HFFc6 (cell line): ENCODE measurements around the gene TTC24. TPM values are rescaled to one million over a fixed set of nuclear protein-coding genes. Genes with fewer than 3 reads are reported as not detected.

Experiments
- DNase-seq: peaks from one replicate; pipeline ENCODE4 v3.0.0-alpha.2; 2018
- H3K27ac Mint-ChIP-seq: 2 replicates; pipeline ENCODE4 v1.8.0; 2020; ENCODE audit warnings: mild to moderate bottlenecking, mixed read lengths
- H3K27me3 Mint-ChIP-seq: 2 replicates; pipeline ENCODE4 v1.8.0; 2021; ENCODE audit warnings: mild to moderate bottlenecking, moderate library complexity, mixed read lengths; ENCODE audit not compliant: insufficient read depth
- H3K36me3 Mint-ChIP-seq: 2 replicates; pipeline ENCODE4 v1.8.0; 2021; ENCODE audit warnings: low read depth, mixed read lengths
- H3K4me1 Mint-ChIP-seq: 2 replicates; pipeline ENCODE4 v1.8.0; 2020; ENCODE audit warnings: low read depth, mixed read lengths
- H3K4me3 Mint-ChIP-seq: 2 replicates; pipeline ENCODE4 v1.8.0; 2020; ENCODE audit warnings: mild to moderate bottlenecking, moderate library complexity, mixed read lengths
- H3K9me3 Mint-ChIP-seq: 2 replicates; pipeline ENCODE4 v1.8.0; 2020; ENCODE audit warnings: mild to moderate bottlenecking, mixed read lengths
- CTCF ChIP-seq: fragments of 200-600 bp; sonication (generic); IDR thresholded peaks from 2 replicates; pipeline ENCODE4 v1.5.0; 2021; ENCODE audit warnings: antibody characterized with exemption, mild to moderate bottlenecking
- total RNA-seq, 6 experiments: library from RNA; stranded (reverse); fragmentation: NEBNext Ultra II Directional; extraction: Animal tissue kit (Norgen Biotek cat#: 25700); gene quantifications; 2 replicates in 1 of 6; 3 replicates in 5 of 6; pipeline ENCODE4 v1.2.3, GENCODE V29; 2021

Gene TTC24
- total RNA-seq, 6 experiments from 2014 or later: not detected

GRCh38 chr1:156591432-156592157 lies 12.1 kb downstream of the TTC24 start, which contains the start of gene NAXE:
NAXE (plus strand) TSS chr1:156591776; CDS start chr1:156591805, 29 bp downstream.
- DNase-seq: peak; percentile 55
- no peak for TF ChIP-seq CTCF
- no peaks in the 10 kb centered on the region for H3K27me3 Mint-ChIP-seq
- no peaks in the 10 kb centered on the region for H3K9me3 Mint-ChIP-seq
- peak within 1 kb of the TSS; percentile 89 for H3K4me3 Mint-ChIP-seq
- peak within 1 kb of the TSS; percentile 89 for H3K27ac Mint-ChIP-seq
- H3K4me1 Mint-ChIP-seq: peaks cover 16% of the 10 kb centered on the region
- H3K36me3 Mint-ChIP-seq: peaks cover 11% of the 10 kb centered on the region; the same call in 1 of the 2 replicates

- Mint-ChIP-seq H3K27ac (peak overlapping the region; percentile 48), H3K9me3 (no peaks in the 10 kb centered on the region), H3K4me3 (peak overlapping the region; percentile 89), H3K36me3 (peaks cover 11% of the 10 kb centered on the region; the same call in 1 of the 2 replicates), H3K4me1 (peaks cover 16% of the 10 kb centered on the region), H3K27me3 (no peaks in the 10 kb centered on the region; the same call in 1 of the 2 replicates)
- TF ChIP-seq CTCF: no peak
- DNase-seq: no peak
Measured at GRCh38 chr1:156592158-156592909, 12.8 kb downstream of the TTC24 start.

GRCh38 chr1:156592910-156593660 lies 13.6 kb downstream of the TTC24 start:
- Mint-ChIP-seq H3K9me3 (no peaks in the 10 kb centered on the region), H3K27me3 (no peaks in the 10 kb centered on the region; the same call in 1 of the 2 replicates), H3K4me3 (peak overlapping the region; percentile 89), H3K36me3 (peaks cover 11% of the 10 kb centered on the region; the same call in 1 of the 2 replicates), H3K4me1 (peaks cover 16% of the 10 kb centered on the region), H3K27ac (peak overlapping the region; percentile 48; the same call in 1 of the 2 replicates)
- no peak for TF ChIP-seq CTCF
- no peak for DNase-seq

GRCh38 chr1:156593661-156593989 lies 14.1 kb downstream of the TTC24 start:
- TF ChIP-seq CTCF: no peak
- no peak overlapping the region for H3K4me3 Mint-ChIP-seq
- no peak overlapping the region for H3K27ac Mint-ChIP-seq
- H3K36me3 Mint-ChIP-seq: peaks cover 11% of the 10 kb centered on the region; the same call in 1 of the 2 replicates
- H3K27me3 Mint-ChIP-seq: no peaks in the 10 kb centered on the region; the same call in none of the 2 replicates
- no peak for DNase-seq
- H3K4me1 Mint-ChIP-seq: peaks cover 16% of the 10 kb centered on the region
- no peaks in the 10 kb centered on the region for H3K9me3 Mint-ChIP-seq

GRCh38 chr1:156594190-156594589 lies 14.7 kb downstream of the TTC24 start:
- Mint-ChIP-seq H3K27ac (no peak overlapping the region), H3K4me3 (no peak overlapping the region), H3K4me1 (peaks cover 16% of the 10 kb centered on the region), H3K36me3 (peaks cover 11% of the 10 kb centered on the region; the same call in 1 of the 2 replicates), H3K27me3 (no peaks in the 10 kb centered on the region; the same call in none of the 2 replicates), H3K9me3 (no peaks in the 10 kb centered on the region)
- DNase-seq: no peak
- no peak for TF ChIP-seq CTCF
